Stimulated activated CD8-positive, alpha-beta memory T cell treated with anti-CD3 and anti-CD28 coated beads, Interleukin-4, amount 100 ng/mL, for 4 hours (primary cell): ENCODE data around the gene SETSIP.
"Not testable (repeated sequence)": the region's sequence is repeated elsewhere in the genome, so short reads cannot be mapped to it uniquely, and the experiment has no call there.

Experiments
- DNase-seq, 2 donors: peaks; one replicate each; pipeline ENCODE4 v3.0.0-alpha.2; 2020; ENCODE audit warnings: low read depth in 2 of 2, low spot score in 1 of 2

SETSIP gene, protein sequence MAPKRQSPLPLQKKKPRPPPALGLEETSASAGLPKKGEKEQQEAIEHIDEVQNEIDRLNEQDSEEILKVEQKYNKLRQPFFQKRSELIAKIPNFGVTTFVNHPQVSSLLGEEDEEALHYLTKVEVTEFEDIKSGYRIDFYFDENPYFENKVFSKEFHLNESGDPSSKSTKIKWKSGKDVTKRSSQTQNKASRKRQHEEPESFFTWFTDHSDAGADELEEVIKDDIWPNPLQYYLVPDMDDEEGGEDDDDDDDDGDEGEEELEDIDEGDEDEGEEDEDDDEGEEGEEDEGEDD

DNA sequence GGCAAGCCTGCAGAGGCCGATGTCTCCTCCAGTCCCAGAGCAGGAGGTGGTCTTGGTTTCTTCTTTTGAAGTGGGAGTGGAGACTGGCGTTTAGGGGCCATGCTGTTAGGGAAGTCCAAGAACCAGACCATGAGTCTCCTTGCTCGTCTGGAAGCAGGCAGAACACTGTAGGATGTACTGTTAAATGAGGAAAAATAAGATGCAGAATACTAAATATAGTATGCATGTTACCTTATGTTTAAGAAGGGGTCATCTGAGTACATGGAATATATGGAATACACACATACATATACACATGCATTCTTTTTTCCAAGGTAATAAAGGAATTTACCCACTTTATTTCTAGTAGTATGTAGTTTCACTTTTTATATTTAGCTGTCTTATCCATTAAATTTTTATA, at the start of gene SETSIP:
SETSIP (minus strand) TSS at position 101 of the 400 bp plus-strand sequence; CDS start at position 101, 0 bp downstream.
- no peak for DNase-seq

- no peak for DNase-seq
These were observed 48.7 kb upstream of the SETSIP start for GRCh38 chr1:92123868-92124267.

DNA sequence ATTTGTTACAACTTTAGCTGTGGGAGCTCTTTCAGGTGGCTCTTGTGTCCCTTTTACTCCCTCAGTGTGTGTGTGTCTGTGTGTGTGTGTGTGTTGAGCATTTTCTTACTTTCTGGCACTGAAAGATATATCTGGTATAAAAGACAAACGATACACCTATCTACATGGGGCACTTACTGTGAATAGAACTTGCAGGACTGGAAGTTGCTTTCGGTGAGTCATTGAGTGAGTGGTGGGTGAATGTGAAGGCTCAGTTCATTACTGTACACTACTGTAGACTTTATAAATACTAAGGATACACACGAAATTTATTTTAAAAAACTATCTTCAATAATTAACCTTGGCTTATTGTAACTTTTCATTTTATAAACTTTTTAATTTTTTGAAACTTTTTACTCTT, 43.6 kb upstream of the SETSIP start:
- DNase-seq, result no peak

- DNase-seq, result no peak
These were observed 42.3 kb upstream of the SETSIP start for GRCh38 chr1:92117526-92117925.

DNA sequence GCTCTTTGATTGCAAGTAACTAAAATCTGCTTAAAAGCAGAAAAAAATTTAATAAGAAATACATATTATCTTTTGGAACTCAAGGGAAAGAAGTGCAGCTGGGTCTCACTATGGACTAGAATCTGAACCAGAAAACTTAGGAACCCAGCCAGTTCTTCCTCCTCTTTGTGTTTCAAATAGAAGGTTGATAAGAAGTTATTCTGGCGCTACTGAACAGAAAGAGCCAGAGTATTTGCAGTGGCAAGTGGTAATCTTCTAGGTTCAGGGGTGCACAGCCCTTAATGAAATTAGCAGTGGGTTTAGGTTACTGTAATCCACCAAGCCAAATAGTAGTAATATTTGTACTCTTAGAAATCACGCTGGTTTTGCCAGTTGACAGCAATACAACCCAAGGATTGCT, 33.4 kb upstream of the SETSIP start:
- no peak for DNase-seq

GRCh38 chr1:92105546-92106081, 30.4 kb upstream of the SETSIP start:
- no peak for DNase-seq

DNA sequence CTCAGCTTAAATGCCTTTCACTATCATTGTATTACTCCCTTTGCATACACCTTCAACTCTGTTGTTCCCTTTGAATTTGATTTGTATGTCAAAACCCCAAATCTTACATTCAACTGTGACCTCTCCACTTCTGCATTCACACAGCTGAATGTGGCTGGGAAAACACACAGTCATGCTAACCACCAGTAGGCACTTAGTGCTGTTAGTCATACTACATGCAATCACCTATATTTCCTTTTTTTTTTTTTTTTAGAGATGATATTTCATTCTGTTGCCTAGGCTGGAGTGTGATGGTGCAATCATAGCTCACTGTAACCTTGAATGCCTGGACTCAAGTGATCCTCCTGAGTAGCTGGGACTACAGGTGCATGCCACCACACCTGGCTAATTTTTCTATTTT, 21.1 kb upstream of the SETSIP start:
- no peak for DNase-seq

DNA sequence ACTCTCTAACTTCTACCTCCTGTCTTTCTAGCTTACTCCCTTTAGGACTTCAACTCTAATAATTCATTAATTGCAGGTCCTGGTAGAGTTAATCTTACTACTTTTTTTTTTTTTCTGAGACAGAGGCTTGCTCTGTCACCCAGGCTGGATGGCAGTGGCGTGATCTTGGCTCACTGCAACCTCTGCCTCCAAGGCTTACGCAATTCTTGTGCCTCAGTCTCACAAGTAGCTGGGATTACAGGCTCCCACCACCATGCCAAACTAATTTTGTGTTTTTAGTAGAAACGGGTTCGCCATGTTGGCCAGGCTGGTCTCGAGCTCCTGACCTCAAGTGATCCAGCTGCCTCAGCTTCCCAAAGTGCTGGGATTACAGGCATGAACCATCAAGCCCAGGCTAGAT, 20.7 kb upstream of the SETSIP start:
- no peak for DNase-seq

GRCh38 chr1:92094595-92094994, 19.4 kb upstream of the SETSIP start:
- DNase-seq, result no peak

- DNase-seq, result no peak
These were observed 18.9 kb upstream of the SETSIP start for GRCh38 chr1:92094090-92094489.

GRCh38 chr1:92091625-92092024, 16.4 kb upstream of the SETSIP start:
- DNase-seq, result no peak

GRCh38 chr1:92087542-92087941, 12.3 kb upstream of the SETSIP start:
- DNase-seq, result no peak

- DNase-seq, result no peak
These were observed 10.5 kb upstream of the SETSIP start for GRCh38 chr1:92085727-92086126.

- no peak for DNase-seq
These were observed 9.4 kb upstream of the SETSIP start for GRCh38 chr1:92084651-92085050.

DNA sequence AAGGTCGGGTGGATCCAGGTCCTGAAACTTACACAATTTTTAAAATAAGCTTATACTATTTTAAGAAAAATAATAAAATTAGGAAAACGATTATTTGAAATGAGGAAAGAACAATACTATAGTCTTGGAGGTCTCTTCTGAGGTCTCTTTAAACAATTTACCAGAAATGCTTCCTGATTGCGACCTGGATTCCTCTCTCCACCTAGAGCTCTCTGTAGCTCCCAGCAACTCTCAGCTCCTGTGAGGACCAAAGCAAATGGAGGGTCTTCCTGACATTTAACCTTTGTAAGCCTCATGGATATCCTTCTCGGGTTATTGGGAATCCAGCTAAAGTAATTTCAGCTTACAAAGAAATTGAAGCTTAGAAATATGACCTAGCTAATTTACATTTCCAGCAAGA, 5.8 kb upstream of the SETSIP start:
- DNase-seq, result no peak

- DNase-seq, result peak; percentile 71 to 74
These were observed 5.1 kb upstream of the SETSIP start, which contains the start of gene BTBD8 for GRCh38 chr1:92080128-92080985. BTBD8 (plus strand) TSS chr1:92080345; CDS start chr1:92080572, 227 bp downstream.

- DNase-seq, result no peak
These were observed 4.2 kb upstream of the SETSIP start for GRCh38 chr1:92079441-92079840.

- DNase-seq, result not testable (repeated sequence)
These were observed 2.9 kb upstream of the SETSIP start for GRCh38 chr1:92078077-92078476.

GRCh38 chr1:92076363-92076762, 1.2 kb upstream of the SETSIP start:
- no peak for DNase-seq

DNA sequence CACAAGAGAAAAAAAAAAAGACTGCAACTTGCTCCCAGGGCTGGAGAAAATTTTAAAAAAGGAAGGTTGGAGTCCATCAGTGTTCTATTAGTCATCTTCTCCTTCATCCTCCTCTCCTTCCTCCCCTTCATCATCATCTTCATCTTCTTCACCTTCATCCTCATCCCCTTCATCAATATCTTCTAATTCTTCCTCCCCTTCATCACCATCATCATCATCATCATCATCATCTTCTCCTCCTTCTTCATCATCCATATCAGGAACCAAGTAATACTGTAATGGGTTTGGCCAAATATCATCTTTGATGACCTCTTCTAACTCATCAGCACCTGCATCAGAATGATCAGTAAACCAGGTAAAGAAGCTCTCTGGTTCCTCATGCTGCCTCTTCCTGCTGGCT, 765 bp downstream of the SETSIP start:
- DNase-seq, result not testable (repeated sequence)

GRCh38 chr1:92070892-92071291, 4.3 kb downstream of the SETSIP start:
- no peak for DNase-seq

- DNase-seq, result no peak
These were observed 8.9 kb downstream of the SETSIP start for GRCh38 chr1:92066321-92066720.
